Peyer's patch (tissue), 4 donors: ENCODE data around the gene GPSM3. TPM values are rescaled to one million over a fixed set of nuclear protein-coding genes. Genes with fewer than 3 reads are reported as not detected.
A peak's percentile ranks its signal among the peaks of the same experiment; 100 is the strongest.
"Not testable (repeated sequence)": the region's sequence is repeated elsewhere in the genome, so short reads cannot be mapped to it uniquely, and the experiment has no call there.

Experiments used
- DNase-seq, 3 donors: peaks; one replicate each; pipeline ENCODE4 v3.0.0-alpha.2; 2017 to 2019
- H3K27ac ChIP-seq, 4 donors: fragments of 200-600 bp; sonication (generic); one replicate each; pipeline ENCODE4 v1.5.1; 2016 to 2019
- H3K27me3 ChIP-seq, 2 donors: fragments of 200-600 bp; sonication (generic); one replicate each; pipeline ENCODE4 v1.5.1; 2019
- H3K36me3 ChIP-seq, 3 donors: fragments of 200-600 bp; sonication (generic); one replicate each; pipeline ENCODE4 v1.5.1; 2016 to 2019
- H3K4me1 ChIP-seq, 4 donors: fragments of 200-600 bp; sonication (generic); one replicate each; pipeline ENCODE4 v1.5.1; 2016 to 2019
- H3K4me3 ChIP-seq, 4 donors: fragments of 200-600 bp; sonication (generic); 1 replicate in 3 of 4; 2 replicates in 1 of 4; pipeline ENCODE4 v1.5.1; 2016 to 2019; ENCODE audit warnings: mild to moderate bottlenecking in 1 of 4
- H3K9me3 ChIP-seq, 4 donors: fragments of 200-600 bp; sonication (generic); one replicate each; pipeline ENCODE4 v1.5.1; 2016 to 2019; ENCODE audit warnings: mild to moderate bottlenecking in 1 of 4
- POLR2A ChIP-seq, 2 donors: fragments of 450-650 bp; IDR thresholded peaks; one replicate each; pipeline ENCODE4 v1.5.1; 2017; ENCODE audit warnings: antibody characterized with exemption in 2 of 2, mild to moderate bottlenecking in 2 of 2, moderate library complexity in 2 of 2
- total RNA-seq, 4 donors: library from RNA; depleted of rRNA; stranded (reverse); fragments of >200 nt; gene quantifications; one replicate each; pipeline ENCODE4 v1.1.0, GENCODE V29; 2016
- TF ChIP-seq, protein P1 (sequence below), 6 experiments: fragments of 450-650 bp in 4 of 6; fragments of 200-600 bp in 2 of 6; sonication (generic) in 1 of 6; IDR thresholded peaks; one replicate each; pipeline ENCODE4 v1.5.1; 2017 to 2019; ENCODE audit warnings: antibody characterized with exemption in 6 of 6, mild to moderate bottlenecking in 3 of 6, moderate library complexity in 1 of 6

The GPSM3 gene
- total RNA-seq, 4 donors from 2014 or later = 5.3 to 38.8 (median 10.3) TPM

DNA sequence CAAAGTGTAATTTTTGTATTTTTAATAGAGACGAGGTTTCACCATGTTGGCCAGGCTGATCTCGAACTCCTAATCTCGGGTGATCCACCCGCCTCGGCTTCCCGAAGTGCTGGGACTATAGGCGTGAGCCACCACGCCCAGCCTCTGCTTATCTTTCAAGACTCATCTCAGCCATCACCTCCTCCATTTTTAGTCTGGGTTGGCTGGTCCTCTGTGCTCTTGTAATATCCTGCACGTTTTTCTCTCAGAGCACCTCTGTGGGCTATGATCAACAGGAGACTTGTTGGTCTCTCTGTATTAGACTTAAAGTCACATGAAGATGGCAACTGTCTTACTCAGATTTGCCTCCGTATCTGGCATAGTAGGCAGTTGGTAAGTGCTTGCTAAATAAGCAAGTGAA lies 23.8 kb upstream of the GPSM3 start:
- Histone ChIP-seq H3K36me3 (no peaks in the 10 kb centered on the region), H3K4me1 (no peaks in the 10 kb centered on the region), H3K27me3 (no peaks in the 10 kb centered on the region), H3K27ac (no peak overlapping the region), H3K9me3 (no peaks in the 10 kb centered on the region), H3K4me3 (no peak overlapping the region)
- TF ChIP-seq, protein P1, sequence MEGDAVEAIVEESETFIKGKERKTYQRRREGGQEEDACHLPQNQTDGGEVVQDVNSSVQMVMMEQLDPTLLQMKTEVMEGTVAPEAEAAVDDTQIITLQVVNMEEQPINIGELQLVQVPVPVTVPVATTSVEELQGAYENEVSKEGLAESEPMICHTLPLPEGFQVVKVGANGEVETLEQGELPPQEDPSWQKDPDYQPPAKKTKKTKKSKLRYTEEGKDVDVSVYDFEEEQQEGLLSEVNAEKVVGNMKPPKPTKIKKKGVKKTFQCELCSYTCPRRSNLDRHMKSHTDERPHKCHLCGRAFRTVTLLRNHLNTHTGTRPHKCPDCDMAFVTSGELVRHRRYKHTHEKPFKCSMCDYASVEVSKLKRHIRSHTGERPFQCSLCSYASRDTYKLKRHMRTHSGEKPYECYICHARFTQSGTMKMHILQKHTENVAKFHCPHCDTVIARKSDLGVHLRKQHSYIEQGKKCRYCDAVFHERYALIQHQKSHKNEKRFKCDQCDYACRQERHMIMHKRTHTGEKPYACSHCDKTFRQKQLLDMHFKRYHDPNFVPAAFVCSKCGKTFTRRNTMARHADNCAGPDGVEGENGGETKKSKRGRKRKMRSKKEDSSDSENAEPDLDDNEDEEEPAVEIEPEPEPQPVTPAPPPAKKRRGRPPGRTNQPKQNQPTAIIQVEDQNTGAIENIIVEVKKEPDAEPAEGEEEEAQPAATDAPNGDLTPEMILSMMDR (IDR thresholded peaks at IDR 0.05) = no peak
- no peak for TF ChIP-seq POLR2A (IDR thresholded peaks at IDR 0.05)
- DNase-seq = no peak

DNA sequence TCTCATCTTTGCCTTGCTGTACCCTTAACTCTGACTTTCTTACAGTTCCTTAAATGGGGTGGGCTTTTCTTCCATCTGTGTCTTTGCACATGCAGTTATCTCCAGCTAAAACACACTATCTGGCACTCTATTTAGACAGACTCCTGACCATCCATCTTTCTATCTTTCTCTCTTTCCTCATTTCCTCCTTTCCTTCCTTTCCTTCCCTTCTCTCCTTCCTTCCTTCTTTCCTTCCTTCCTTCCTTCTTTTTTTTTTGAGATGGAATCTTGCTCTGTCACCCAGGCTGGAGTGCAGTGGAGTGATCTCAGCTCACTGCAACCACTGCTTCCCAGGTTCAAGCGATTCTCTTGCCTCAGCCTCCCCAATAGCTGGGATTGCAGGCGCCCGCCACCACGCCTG lies 23.2 kb upstream of the GPSM3 start:
- H3K36me3 ChIP-seq = no peaks in the 10 kb centered on the region
- TF ChIP-seq POLR2A (IDR thresholded peaks at IDR 0.05) = no peak
- TF ChIP-seq, protein P1 (IDR thresholded peaks at IDR 0.05) = no peak
- no peak overlapping the region for H3K4me3 ChIP-seq
- no peaks in the 10 kb centered on the region for H3K9me3 ChIP-seq
- H3K27ac ChIP-seq = no peak overlapping the region
- H3K27me3 ChIP-seq = no peaks in the 10 kb centered on the region
- DNase-seq = no peak
- no peaks in the 10 kb centered on the region for H3K4me1 ChIP-seq

- TF ChIP-seq POLR2A (IDR thresholded peaks at IDR 0.05) = no peak
- H3K4me1 ChIP-seq = no peaks in the 10 kb centered on the region
- no peaks in the 10 kb centered on the region for H3K27me3 ChIP-seq
- no peak for DNase-seq
- H3K9me3 ChIP-seq = no peaks in the 10 kb centered on the region
- no peaks in the 10 kb centered on the region for H3K36me3 ChIP-seq
- H3K27ac ChIP-seq = no peak overlapping the region
- H3K4me3 ChIP-seq = no peak overlapping the region
Measured at GRCh38 chr6:32214126-32214525, 21.7 kb upstream of the GPSM3 start.

GRCh38 chr6:32213649-32214048 lies 21.2 kb upstream of the GPSM3 start:
- Histone ChIP-seq H3K27me3 (no peaks in the 10 kb centered on the region), H3K9me3 (no peaks in the 10 kb centered on the region), H3K36me3 (no peaks in the 10 kb centered on the region), H3K4me3 (no peak overlapping the region), H3K27ac (no peak overlapping the region), H3K4me1 (no peaks in the 10 kb centered on the region)
- peak in 1 of 3 donors; percentile 36 for DNase-seq
- TF ChIP-seq, protein P1 (IDR thresholded peaks at IDR 0.05) = no peak
- no peak for TF ChIP-seq POLR2A (IDR thresholded peaks at IDR 0.05)

GRCh38 chr6:32212076-32212760 lies 19.8 kb upstream of the GPSM3 start:
- DNase-seq = no peak
- Histone ChIP-seq H3K36me3 (no peaks in the 10 kb centered on the region), H3K4me1 (no peaks in the 10 kb centered on the region), H3K4me3 (no peak overlapping the region), H3K27ac (no peak overlapping the region), H3K9me3 (no peaks in the 10 kb centered on the region), H3K27me3 (no peaks in the 10 kb centered on the region)
- TF ChIP-seq POLR2A (IDR thresholded peaks at IDR 0.05) = no peak

GRCh38 chr6:32211432-32211831 lies 19.0 kb upstream of the GPSM3 start:
- H3K27ac ChIP-seq, H3K9me3 ChIP-seq, H3K36me3 ChIP-seq, H3K4me3 ChIP-seq, H3K4me1 ChIP-seq, H3K27me3 ChIP-seq, DNase-seq: not testable (repeated sequence)

DNA sequence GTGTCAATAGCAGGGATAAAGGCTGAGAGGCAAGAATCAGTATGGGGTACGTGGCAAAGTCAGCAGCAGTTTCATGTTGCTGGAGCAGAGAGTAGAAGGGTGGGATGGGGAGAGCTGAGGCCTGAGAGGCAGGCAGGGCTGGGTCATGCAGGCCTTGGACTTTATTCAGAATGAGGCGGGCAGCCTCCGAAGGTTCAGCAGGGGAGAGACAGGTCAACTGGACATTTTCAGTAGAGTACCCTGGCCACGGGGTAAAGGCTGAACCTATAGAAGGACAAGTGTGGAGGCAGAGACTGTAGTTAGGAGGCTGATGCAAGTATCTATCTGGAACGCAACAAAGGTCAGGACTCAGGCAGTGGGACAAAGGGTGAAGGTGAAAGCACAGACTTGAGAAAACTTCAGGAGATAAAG lies 17.8 kb upstream of the GPSM3 start:
- Histone ChIP-seq H3K4me3 (no peak overlapping the region), H3K27me3 (no peaks in the 10 kb centered on the region), H3K4me1 (no peaks in the 10 kb centered on the region), H3K9me3 (no peaks in the 10 kb centered on the region), H3K36me3 (no peaks in the 10 kb centered on the region), H3K27ac (no peak overlapping the region)
- TF ChIP-seq, protein P1 (IDR thresholded peaks at IDR 0.05) = no peak
- TF ChIP-seq POLR2A (IDR thresholded peaks at IDR 0.05) = no peak
- no peak for DNase-seq
